WI38 (cell line): ENCODE measurements around the gene ZSWIM6.

Experiments used
- H3K4me3 ChIP-seq: 2 replicates; pipeline ENCODE4 v1.5.1; 2011; ENCODE audit warnings: low read depth, mild to moderate bottlenecking, control low read depth, low read length
- TF ChIP-seq, protein P1 (sequence below): IDR thresholded peaks from 2 replicates; pipeline ENCODE4 v1.5.1; 2012; ENCODE audit warnings: low read depth, mild to moderate bottlenecking, control low read depth, low read length

Gene ZSWIM6

DNA sequence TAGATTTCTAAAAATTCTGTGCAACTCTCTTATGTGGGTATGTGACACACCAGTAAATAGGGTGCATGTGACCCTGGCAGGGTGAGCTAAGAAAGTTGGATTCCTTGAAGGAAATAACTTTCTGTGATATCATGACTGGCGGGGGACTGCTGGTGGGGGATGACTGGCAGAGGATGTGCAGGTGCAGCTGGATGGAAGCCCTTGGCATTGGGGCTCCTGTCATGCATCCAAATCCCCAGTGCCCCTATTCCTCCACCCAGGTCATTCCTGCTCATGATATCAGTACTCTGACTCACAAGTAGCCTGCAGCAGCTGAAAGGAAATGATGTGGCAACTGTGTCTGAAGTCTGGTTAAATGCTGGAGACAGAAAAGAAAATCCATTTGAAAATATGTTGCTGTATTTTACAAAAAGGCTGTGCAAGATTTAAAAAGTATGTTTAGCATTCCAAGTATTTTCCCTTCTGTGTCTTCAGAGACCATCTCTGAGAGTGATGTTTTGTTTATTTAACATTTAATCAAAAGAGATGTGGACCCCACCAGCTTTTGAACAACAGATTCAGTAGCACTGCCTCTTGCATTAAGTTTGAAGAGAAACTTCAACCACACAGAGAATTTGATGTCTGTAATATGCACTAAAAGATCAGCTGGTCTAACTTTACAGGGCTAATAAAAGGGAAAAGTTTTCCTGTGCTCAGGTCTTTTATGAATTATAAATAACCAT is 17.9 kb upstream of the ZSWIM6 start:
- H3K4me3 ChIP-seq, result no peak overlapping the region
- TF ChIP-seq, protein P1, sequence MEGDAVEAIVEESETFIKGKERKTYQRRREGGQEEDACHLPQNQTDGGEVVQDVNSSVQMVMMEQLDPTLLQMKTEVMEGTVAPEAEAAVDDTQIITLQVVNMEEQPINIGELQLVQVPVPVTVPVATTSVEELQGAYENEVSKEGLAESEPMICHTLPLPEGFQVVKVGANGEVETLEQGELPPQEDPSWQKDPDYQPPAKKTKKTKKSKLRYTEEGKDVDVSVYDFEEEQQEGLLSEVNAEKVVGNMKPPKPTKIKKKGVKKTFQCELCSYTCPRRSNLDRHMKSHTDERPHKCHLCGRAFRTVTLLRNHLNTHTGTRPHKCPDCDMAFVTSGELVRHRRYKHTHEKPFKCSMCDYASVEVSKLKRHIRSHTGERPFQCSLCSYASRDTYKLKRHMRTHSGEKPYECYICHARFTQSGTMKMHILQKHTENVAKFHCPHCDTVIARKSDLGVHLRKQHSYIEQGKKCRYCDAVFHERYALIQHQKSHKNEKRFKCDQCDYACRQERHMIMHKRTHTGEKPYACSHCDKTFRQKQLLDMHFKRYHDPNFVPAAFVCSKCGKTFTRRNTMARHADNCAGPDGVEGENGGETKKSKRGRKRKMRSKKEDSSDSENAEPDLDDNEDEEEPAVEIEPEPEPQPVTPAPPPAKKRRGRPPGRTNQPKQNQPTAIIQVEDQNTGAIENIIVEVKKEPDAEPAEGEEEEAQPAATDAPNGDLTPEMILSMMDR, result no peak

GRCh38 chr5:61318376-61318775 is 13.7 kb upstream of the ZSWIM6 start:
- no peak overlapping the region for H3K4me3 ChIP-seq

GRCh38 chr5:61319388-61320146 is 12.5 kb upstream of the ZSWIM6 start:
- H3K4me3 ChIP-seq, result no peak overlapping the region

More at GRCh38 chr5:61318376-61318775, 13.7 kb upstream of the ZSWIM6 start:
- TF ChIP-seq, protein P1, result no peak

GRCh38 chr5:61320860-61321259 is 11.2 kb upstream of the ZSWIM6 start:
- no peak overlapping the region for H3K4me3 ChIP-seq
- TF ChIP-seq, protein P1, result no peak

More at GRCh38 chr5:61319388-61320146, 12.5 kb upstream of the ZSWIM6 start:
- TF ChIP-seq, protein P1, result no peak

GRCh38 chr5:61321669-61322068 is 10.4 kb upstream of the ZSWIM6 start:
- H3K4me3 ChIP-seq, result no peak overlapping the region
- TF ChIP-seq, protein P1, result no peak

GRCh38 chr5:61322738-61323725 is 9.0 kb upstream of the ZSWIM6 start:
- TF ChIP-seq, protein P1, result no peak
- H3K4me3 ChIP-seq, result no peak overlapping the region
